Sigmoid colon (tissue), 4 donors: Measurements from ENCODE around the gene ZSCAN21.

Experiments
- EP300 ChIP-seq, 4 donors: sonication (generic); formaldehyde crosslinking; IDR thresholded peaks; one replicate each; pipeline ENCODE4 v1.6.1; 2017; ENCODE audit warnings: antibody characterized with exemption in 4 of 4
- POLR2A ChIP-seq, 2 donors: fragments of 450-650 bp; IDR thresholded peaks; one replicate each; pipeline ENCODE4 v1.6.1; 2016; ENCODE audit warnings: antibody characterized with exemption in 2 of 2, mild to moderate bottlenecking in 2 of 2, moderate library complexity in 2 of 2
- POLR2AphosphoS5 ChIP-seq, 4 donors: sonication (generic); formaldehyde crosslinking; IDR thresholded peaks; one replicate each; pipeline ENCODE4 v1.6.1; 2017; ENCODE audit warnings: antibody characterized with exemption in 4 of 4
- TF ChIP-seq, protein P1 (sequence below), 4 experiments: fragments of 450-650 bp in 3 of 4; fragments of 200-600 bp in 1 of 4; IDR thresholded peaks; one replicate each; pipeline ENCODE4 v1.5.1; 2016 to 2019; ENCODE audit warnings: antibody characterized with exemption in 4 of 4, mild to moderate bottlenecking in 3 of 4, moderate library complexity in 2 of 4

DNA sequence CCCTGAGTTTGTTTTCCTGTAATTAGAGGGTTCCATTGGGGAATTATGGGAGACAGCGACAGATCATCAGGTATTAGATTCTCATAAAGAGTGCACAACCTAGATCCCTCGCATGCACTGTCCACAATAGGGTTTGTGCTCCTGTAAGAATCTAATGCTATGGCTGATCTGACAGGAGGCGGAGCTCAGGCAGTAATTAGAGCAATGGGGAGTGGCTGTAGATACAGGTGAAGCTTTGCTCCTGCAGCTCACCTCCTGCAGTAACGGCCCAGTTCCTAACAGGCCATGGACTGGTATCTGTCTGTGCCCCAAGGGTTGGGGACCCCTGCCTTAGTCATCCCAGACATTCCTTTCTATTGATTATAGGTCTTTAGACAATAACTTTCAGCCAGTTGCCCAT, 894 bp upstream of the ZSCAN21 start:
- TF ChIP-seq, protein P1, sequence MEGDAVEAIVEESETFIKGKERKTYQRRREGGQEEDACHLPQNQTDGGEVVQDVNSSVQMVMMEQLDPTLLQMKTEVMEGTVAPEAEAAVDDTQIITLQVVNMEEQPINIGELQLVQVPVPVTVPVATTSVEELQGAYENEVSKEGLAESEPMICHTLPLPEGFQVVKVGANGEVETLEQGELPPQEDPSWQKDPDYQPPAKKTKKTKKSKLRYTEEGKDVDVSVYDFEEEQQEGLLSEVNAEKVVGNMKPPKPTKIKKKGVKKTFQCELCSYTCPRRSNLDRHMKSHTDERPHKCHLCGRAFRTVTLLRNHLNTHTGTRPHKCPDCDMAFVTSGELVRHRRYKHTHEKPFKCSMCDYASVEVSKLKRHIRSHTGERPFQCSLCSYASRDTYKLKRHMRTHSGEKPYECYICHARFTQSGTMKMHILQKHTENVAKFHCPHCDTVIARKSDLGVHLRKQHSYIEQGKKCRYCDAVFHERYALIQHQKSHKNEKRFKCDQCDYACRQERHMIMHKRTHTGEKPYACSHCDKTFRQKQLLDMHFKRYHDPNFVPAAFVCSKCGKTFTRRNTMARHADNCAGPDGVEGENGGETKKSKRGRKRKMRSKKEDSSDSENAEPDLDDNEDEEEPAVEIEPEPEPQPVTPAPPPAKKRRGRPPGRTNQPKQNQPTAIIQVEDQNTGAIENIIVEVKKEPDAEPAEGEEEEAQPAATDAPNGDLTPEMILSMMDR (IDR thresholded peaks at IDR 0.05), result no peak
- TF ChIP-seq POLR2AphosphoS5 (IDR thresholded peaks at IDR 0.05) (no peak), EP300 (IDR thresholded peaks at IDR 0.05) (no peak), POLR2A (IDR thresholded peaks at IDR 0.05) (no peak)
